ENCODE measurements around the gene SH2D3A.

The SH2D3A gene

GRCh38 chr19:6721773-6722172 lies 45.5 kb downstream of the SH2D3A start:
- no peak overlapping the region for H3K4me3 ChIP-seq
- no peak for TF ChIP-seq CTCF (IDR thresholded peaks at IDR 0.05)
- intact Hi-C loops (cut with DNase I; ENCODE audit: low total_unique reads) = no loop called here
- H3K27me3 ChIP-seq = peaks cover 0 to 12% of the 10 kb centered on the region in 2 donors
- H3K4me1 ChIP-seq = peaks cover 0 to 7% (median 2%) of the 10 kb centered on the region in 4 donors
- no peak for DNase-seq
- H3K36me3 ChIP-seq = no peaks in the 10 kb centered on the region
- H3K27ac ChIP-seq = no peak overlapping the region
- H3K9me3 ChIP-seq = no peaks in the 10 kb centered on the region

- H3K27ac ChIP-seq = no peak overlapping the region
- intact Hi-C loops (cut with DNase I; ENCODE audit: low total_unique reads) = no loop called here
Observed at GRCh38 chr19:6721138-6721474, 46.1 kb downstream of the SH2D3A start.

GRCh38 chr19:6720369-6721137 lies 46.7 kb downstream of the SH2D3A start, which contains the start of gene C3:
Gene C3 (minus strand): TSS chr19:6720650. CDS start chr19:6720589, 61 bp downstream.
- peak within 1 kb of the TSS in 1 of 2 donors; percentile 20 for H3K4me3 ChIP-seq
- peaks cover 0 to 16% of the 10 kb centered on the region in 2 donors for H3K27me3 ChIP-seq
- intact Hi-C loops (cut with DNase I; ENCODE audit: low total_unique reads) = no loop called here
- H3K36me3 ChIP-seq = no peaks in the 10 kb centered on the region
- peaks cover 0 to 7% (median 2%) of the 10 kb centered on the region in 4 donors for H3K4me1 ChIP-seq
- DNase-seq = peak; percentile 77 to 84
- H3K27ac ChIP-seq = no peak within 1 kb of the TSS
- no peak for TF ChIP-seq CTCF (IDR thresholded peaks at IDR 0.05)
- no peaks in the 10 kb centered on the region for H3K9me3 ChIP-seq

More at GRCh38 chr19:6721138-6721474, 46.1 kb downstream of the SH2D3A start:
- Histone ChIP-seq H3K9me3 (no peaks in the 10 kb centered on the region), H3K4me1 (peaks cover 0 to 7% (median 2%) of the 10 kb centered on the region in 4 donors), H3K36me3 (no peaks in the 10 kb centered on the region), H3K27me3 (peaks cover 0 to 16% of the 10 kb centered on the region in 2 donors), H3K4me3 (no peak overlapping the region)
- TF ChIP-seq CTCF (IDR thresholded peaks at IDR 0.05) = no peak
- DNase-seq = no peak

- H3K36me3 ChIP-seq = no peaks in the 10 kb centered on the region
- DNase-seq = no peak
- no peak for TF ChIP-seq CTCF (IDR thresholded peaks at IDR 0.05)
- peaks cover 0 to 16% of the 10 kb centered on the region in 2 donors for H3K27me3 ChIP-seq
- intact Hi-C loops (cut with DNase I; ENCODE audit: low total_unique reads) = no loop called here
- H3K4me1 ChIP-seq = peaks cover 0 to 7% (median 2%) of the 10 kb centered on the region in 4 donors
- H3K27ac ChIP-seq = no peak overlapping the region
- no peaks in the 10 kb centered on the region for H3K9me3 ChIP-seq
- peak overlapping the region in 1 of 2 donors; percentile 20 for H3K4me3 ChIP-seq
Observed at GRCh38 chr19:6719992-6720368, 47.3 kb downstream of the SH2D3A start.

- H3K27ac ChIP-seq = no peak overlapping the region
- intact Hi-C loops (cut with DNase I; ENCODE audit: low total_unique reads) = no loop called here
- H3K4me3 ChIP-seq = no peak overlapping the region
Observed at GRCh38 chr19:6719540-6719861, 47.7 kb downstream of the SH2D3A start.

More at GRCh38 chr19:6719540-6719861, 47.7 kb downstream of the SH2D3A start:
- Histone ChIP-seq H3K4me1 (peaks cover 0 to 7% (median 2%) of the 10 kb centered on the region in 4 donors), H3K36me3 (no peaks in the 10 kb centered on the region), H3K27me3 (peaks cover 0 to 18% of the 10 kb centered on the region in 2 donors), H3K9me3 (no peaks in the 10 kb centered on the region)
- DNase-seq = no peak
- no peak for TF ChIP-seq CTCF (IDR thresholded peaks at IDR 0.05)
